A549 (cell line): ENCODE measurements around the gene ADCY3. TPM values are rescaled to one million over a fixed set of nuclear protein-coding genes. Genes with fewer than 3 reads are reported as not detected.

Experiments used
- ATAC-seq, 2 experiments: fragments of 200-7000 bp in 1 of 2; fragments of >200 bp in 1 of 2; cut with Nextera tagmentation in 1 of 2; cut with Tn5 transposase in 1 of 2; 3 replicates each; pipeline versions ENCODE4 v1.8.0 to v1.9.1; 2018 to 2020; ENCODE audit warnings: mild to moderate bottlenecking in 1 of 2, moderate library complexity in 1 of 2
- CTCF ChIA-PET: fragments of 300-600 bp; sonication (Branson Sonifier 250); formaldehyde crosslinking; extraction: SDS; loops from one replicate; lab custom pipeline; 2021; ENCODE audit warnings: antibody characterized with exemption, inconsistent platforms; lab: Yijun Ruan, JAX
- POLR2A ChIA-PET: fragments of 350-600 bp; formaldehyde crosslinking; extraction: SDS; loops from one replicate; lab custom pipeline; 2021; ENCODE audit warnings: antibody characterized with exemption, inconsistent platforms; lab: Yijun Ruan, JAX
- DNase-seq, 2 experiments: peaks; one replicate each; pipeline versions ENCODE4 v3.0.0 to v3.0.0-alpha.2; 2011 to 2016; ENCODE audit warnings: low read depth in 1 of 2, low spot score in 1 of 2
- FAIRE-seq: peaks from 2 replicates; lab custom pipeline; 2011; peaks lifted over from hg19 to GRCh38; lab: Jason Lieb, UNC
- H3K27ac ChIP-seq, 2 experiments: fragments of >200 bp; sonication (Bioruptor Twin); formaldehyde crosslinking; 3 replicates each; pipeline ENCODE4 v1.5.1; 2016 to 2017
- H3K4me1 ChIP-seq: fragments of >200 bp; sonication (Bioruptor Twin); formaldehyde crosslinking; 3 replicates; pipeline ENCODE4 v1.6.1; 2016
- H3K4me2 ChIP-seq: fragments of >200 bp; sonication (Bioruptor Twin); formaldehyde crosslinking; 3 replicates; pipeline ENCODE4 v1.6.1; 2016
- H3K4me3 ChIP-seq: fragments of >200 bp; sonication (Bioruptor Twin); formaldehyde crosslinking; 3 replicates; pipeline ENCODE4 v1.5.1; 2016
- H3K9me3 ChIP-seq: fragments of >200 bp; sonication (Bioruptor Twin); formaldehyde crosslinking; 3 replicates; pipeline ENCODE4 v1.6.1; 2016
- ATOH8 ChIP-seq: fragments of 250-450 bp; sonication (Bioruptor Pico); IDR thresholded peaks from 2 replicates; pipeline ENCODE4 v1.5.0; 2020; ENCODE audit warnings: low read depth, mild to moderate bottlenecking, moderate library complexity
- BCL3 ChIP-seq: fragments of >200 bp; sonication (Bioruptor Twin); formaldehyde crosslinking; IDR thresholded peaks from 3 replicates; pipeline ENCODE4 v1.6.1; 2016
- CBX2 ChIP-seq: fragments of 200-600 bp; sonication (generic); IDR thresholded peaks from 2 replicates; pipeline ENCODE4 v1.6.1; 2016; ENCODE audit warnings: low read depth, mild to moderate bottlenecking, borderline replicate concordance
- CEBPB ChIP-seq, 2 experiments: fragments of >200 bp in 1 of 2; sonication (Bioruptor Twin) in 1 of 2; formaldehyde crosslinking in 1 of 2; IDR thresholded peaks; 2 replicates each; pipeline ENCODE4 v1.6.1; 2012 to 2016
- CHD2 ChIP-seq: fragments of 150-350 bp; IDR thresholded peaks from 2 replicates; pipeline ENCODE4 v1.6.1; 2014; ENCODE audit warnings: low read length; ENCODE audit not compliant: partially characterized antibody
- CTCF ChIP-seq: fragments of >200 bp; sonication (Bioruptor Twin); formaldehyde crosslinking; IDR thresholded peaks from 3 replicates; pipeline ENCODE4 v1.5.1; 2016
- ELK1 ChIP-seq: fragments of 150-350 bp; IDR thresholded peaks from 2 replicates; pipeline ENCODE4 v1.6.1; 2014; ENCODE audit warnings: low read depth, mild to moderate bottlenecking, low read length
- ESRRA ChIP-seq: fragments of 150-350 bp; IDR thresholded peaks from 2 replicates; pipeline ENCODE4 v1.6.1; 2014; ENCODE audit warnings: mild to moderate bottlenecking, low read length, borderline replicate concordance
- GATA3 ChIP-seq: IDR thresholded peaks from 2 replicates; pipeline ENCODE4 v1.6.1; 2012; ENCODE audit warnings: borderline replicate concordance
- POLR2AphosphoS2 ChIP-seq: conservative IDR thresholded peaks from 2 replicates; pipeline ENCODE4 v1.6.1; 2012; ENCODE audit warnings: low read length, improper control_type of control experiment, inconsistent platforms
- RAD21 ChIP-seq, 2 experiments: fragments of >200 bp in 1 of 2; sonication (Bioruptor Twin) in 1 of 2; formaldehyde crosslinking in 1 of 2; IDR thresholded peaks in 1 of 2; conservative IDR thresholded peaks in 1 of 2; 2 replicates in 1 of 2; 3 replicates in 1 of 2; pipeline ENCODE4 v1.6.1; 2012 to 2018; ENCODE audit warnings: inconsistent platforms in 1 of 2
- RCOR1 ChIP-seq: fragments of 150-350 bp; IDR thresholded peaks from 2 replicates; pipeline ENCODE4 v1.6.1; 2014; ENCODE audit warnings: antibody characterized with exemption, low read length, low read depth
- REST ChIP-seq: fragments of 200-600 bp; sonication (generic); IDR thresholded peaks from 2 replicates; pipeline ENCODE4 v1.6.1; 2016; ENCODE audit warnings: antibody characterized with exemption, mild to moderate bottlenecking, moderate library complexity
- SREBF2 ChIP-seq: fragments of 450-650 bp; IDR thresholded peaks from 2 replicates; pipeline ENCODE4 v1.6.1; 2014; ENCODE audit warnings: mild to moderate bottlenecking, moderate library complexity
- TP53 ChIP-seq: fragments of 250-450 bp; sonication (Bioruptor Pico); IDR thresholded peaks from 2 replicates; pipeline ENCODE4 v1.5.0; 2021; ENCODE audit warnings: mild to moderate bottlenecking, moderate library complexity
- USF2 ChIP-seq: fragments of 450-650 bp; IDR thresholded peaks from 2 replicates; pipeline ENCODE4 v1.6.1; 2014; ENCODE audit warnings: antibody characterized with exemption
- ZSCAN20 ChIP-seq: fragments of 250-450 bp; sonication (Bioruptor Pico); IDR thresholded peaks from 2 replicates; pipeline ENCODE4 v1.8.0; 2022; ENCODE audit warnings: mild to moderate bottlenecking, moderate library complexity
- WGBS: methylation state at CpG from one replicate; pipeline ENCODE4 v1.1.6; 2017; ENCODE audit errors: missing lambda C conversion rate; 5-methylcytosine and 5-hydroxymethylcytosine counted together
- polyA plus RNA-seq, 4 experiments: library from polyadenylated mRNA; depleted of rRNA in 3 of 4; stranded (reverse); fragments of >200 nt; fragmentation: RNase III in 1 of 4; extraction: RNeasy Plus Mini Kit Qiagen cat#74134 plus additional on column Dnase treatment in 1 of 4; gene quantifications; 2 replicates in 3 of 4; 3 replicates in 1 of 4; pipeline ENCODE4 v1.2.3, GENCODE V29; 2011 to 2017
- small RNA-seq, 6 experiments: library from RNA; depleted of rRNA; stranded (forward); fragments of <200 nt; gene quantifications; one replicate each; pipeline ENCODE3, GENCODE V24; 2012

The ADCY3 gene
- polyA plus RNA-seq, 2 of the 4 experiments (the other 2 are of a cell fraction): 37.4 to 65.4 TPM

- H3K4me2 ChIP-seq: no peak overlapping the region
- ChIA-PET CTCF (interaction anchor here (0.6 kb wide), 1 partner anchor 349 kb away, joined by 3 read pairs; no protein-coding TSS in a partner anchor), POLR2A (no interaction called here)
- H3K4me1 ChIP-seq: no peaks in the 10 kb centered on the region
- H3K4me3 ChIP-seq: no peak overlapping the region
- TF ChIP-seq GATA3 (no peak), ELK1 (no peak), ZSCAN20 (CRISPR knock-in tag) (no peak), RCOR1 (no peak), CEBPB (IDR thresholded peaks at IDR 0.05) (no peak), CTCF (no peak), ESRRA (no peak), REST (no peak), CHD2 (no peak), TP53 (CRISPR knock-in tag) (no peak), BCL3 (no peak), SREBF2 (no peak), CBX2 (no peak), USF2 (no peak), ATOH8 (CRISPR knock-in tag) (no peak), POLR2AphosphoS2 (no peak), RAD21 (conservative IDR thresholded peaks at IDR 0.05 in 1 of 2, IDR thresholded peaks at IDR 0.05 in 1 of 2) (no peak)
- H3K9me3 ChIP-seq: no peaks in the 10 kb centered on the region
- FAIRE-seq (no peak), DNase-seq (no peak), ATAC-seq (no peak)
- WGBS: 83% methylated on average over 5 of the region's 5 CpGs
- no peak overlapping the region for H3K27ac ChIP-seq
Observed at GRCh38 chr2:24771061-24771460, 149.0 kb downstream of the ADCY3 start.

Small RNAs within 50 kb of the gene (small RNA-seq; reads per million reads assigned to genes)
- gene AC013267.1: 0 reads per million in 6 experiments
- gene RF00016: 0 reads per million in 6 experiments

Other genes starting within 250 kb of the ADCY3 start
- 86.6 and 141 TPM in 2 replicates for gene PTRHD1, start 126.8 kb downstream of the ADCY3 start, polyA plus RNA-seq (2011; rRNA removed)
- 42.7 to 47.5 TPM (median 44.9 TPM) in 3 replicates for gene PTRHD1, start 126.8 kb downstream of the ADCY3 start, polyA plus RNA-seq (2017; fragmentation: RNase III; extraction: RNeasy Plus Mini Kit Qiagen cat#74134 plus additional on column Dnase treatment)
- 52.4 and 62.0 TPM in 2 replicates for gene CENPO, start 126.8 kb downstream of the ADCY3 start, polyA plus RNA-seq (2011; rRNA removed)
- gene CENPO, start 126.8 kb downstream of the ADCY3 start, polyA plus RNA-seq (2017; fragmentation: RNase III; extraction: RNeasy Plus Mini Kit Qiagen cat#74134 plus additional on column Dnase treatment): 49.1 to 50.3 TPM (median 49.6 TPM) in 3 replicates
- 5.2 and 7.8 TPM in 2 replicates for gene DNAJC27, start 51.7 kb upstream of the ADCY3 start, polyA plus RNA-seq (2011; rRNA removed)
- 2.3 to 3.0 TPM (median 2.6 TPM) in 3 replicates for gene DNAJC27, start 51.7 kb upstream of the ADCY3 start, polyA plus RNA-seq (2017; fragmentation: RNase III; extraction: RNeasy Plus Mini Kit Qiagen cat#74134 plus additional on column Dnase treatment)
- 6.5 and 8.1 TPM in 2 replicates for gene EFR3B, start 121.8 kb upstream of the ADCY3 start, polyA plus RNA-seq (2011; rRNA removed)
- 10.4 to 13.1 TPM (median 12.5 TPM) in 3 replicates for gene EFR3B, start 121.8 kb upstream of the ADCY3 start, polyA plus RNA-seq (2017; fragmentation: RNase III; extraction: RNeasy Plus Mini Kit Qiagen cat#74134 plus additional on column Dnase treatment)
- gene POMC, start 248.3 kb upstream of the ADCY3 start, polyA plus RNA-seq (2011; rRNA removed): not detected in 2 replicates
- gene POMC, start 248.3 kb upstream of the ADCY3 start, polyA plus RNA-seq (2017; fragmentation: RNase III; extraction: RNeasy Plus Mini Kit Qiagen cat#74134 plus additional on column Dnase treatment): not detected in 3 replicates